ENCODE measurements around the gene AMPD1. TPM values are rescaled to one million over a fixed set of nuclear protein-coding genes. Genes with fewer than 3 reads are reported as not detected.

AMPD1 gene
- total RNA-seq: 1 to 10 TPM in 1 of 3 donors, under 1 TPM in 2; 0.44 to 2.0 (median 0.63) TPM
- long read RNA-seq, donor 1, partial matches to known transcripts: 0 of 1 reads
- long read RNA-seq, donor 1, other reads (novel, unspliced or antisense): 0 of 1 reads
- long read RNA-seq, donor 2: 0 reads

GRCh38 chr1:114695430-114696058, at the start of gene AMPD1:
Gene AMPD1, minus strand, starts transcription at chr1:114695546. Its CDS starts 75 bp downstream, at chr1:114695471.
- no peak for ATAC-seq
- DNase-seq: peak in 1 of 3 donors; percentile 14

DNA sequence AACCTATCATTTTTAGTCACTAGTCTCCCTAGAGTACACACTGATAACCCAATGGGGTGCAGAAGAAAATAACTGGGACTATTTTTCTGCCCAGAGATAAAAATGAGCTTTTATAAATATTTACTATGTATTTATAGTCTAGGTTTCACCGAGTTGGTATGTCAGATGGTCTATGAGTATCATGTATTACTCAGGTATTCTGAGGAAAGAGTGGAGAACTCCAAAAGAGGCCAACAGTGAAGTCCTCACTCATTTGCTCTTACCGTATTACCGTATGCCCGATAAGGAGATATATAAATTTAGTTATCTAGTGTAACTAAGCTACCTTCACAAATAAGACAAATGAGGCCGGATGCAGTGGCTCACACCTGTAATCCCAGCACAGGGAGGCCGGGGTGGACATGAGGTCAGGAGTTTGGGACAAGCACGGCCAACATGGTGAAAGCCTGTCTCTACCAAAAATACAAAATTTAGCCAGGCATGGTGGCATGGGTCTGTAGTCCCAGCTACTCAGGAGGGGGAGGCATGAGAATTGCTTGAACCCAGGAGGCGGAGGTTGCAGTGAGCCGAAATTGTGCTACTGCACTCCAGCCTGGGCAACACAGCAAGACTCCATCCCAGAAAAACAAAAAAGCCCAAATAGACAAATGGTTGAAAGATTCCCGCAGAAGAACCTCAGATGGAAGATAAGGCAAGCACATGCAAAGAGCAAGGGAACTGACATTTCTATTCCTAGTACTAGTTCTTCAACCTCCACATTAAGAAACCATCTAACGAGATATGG, 46.8 kb upstream of the AMPD1 start:
- intact Hi-C loops (cut with DNase I, micrococcal nuclease): no loop called here

More at GRCh38 chr1:114695430-114696058, at the start of gene AMPD1:
- TF ChIP-seq CTCF (IDR thresholded peaks at IDR 0.05): no peak
- Histone ChIP-seq H3K4me1 (ENCODE audit: low read depth) (no peaks in the 10 kb centered on the region), H3K4me3 (no peak within 1 kb of the TSS), H3K36me3 (ENCODE audit: low read depth) (no peaks in the 10 kb centered on the region), H3K9me3 (no peaks in the 10 kb centered on the region)
- intact Hi-C loops (cut with DNase I, micrococcal nuclease): no loop called here

DNA sequence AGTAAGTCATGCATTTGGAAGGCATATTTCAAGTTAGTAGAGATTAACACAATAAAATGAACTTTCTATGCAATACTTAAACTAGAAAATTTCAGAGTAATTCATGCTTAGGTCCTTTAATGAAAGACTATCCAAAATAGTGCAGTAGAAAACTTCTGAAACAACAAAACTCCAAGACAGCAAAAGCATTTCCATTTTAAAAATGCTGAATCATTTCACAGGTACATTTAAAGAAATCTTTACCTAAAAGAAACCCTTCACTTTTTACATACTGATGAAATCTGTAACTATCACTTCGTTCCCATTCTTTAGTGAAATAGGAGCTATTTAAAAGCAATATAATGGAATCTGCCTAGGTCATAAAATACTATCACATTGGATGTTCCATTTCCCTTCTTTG, 45.0 kb upstream of the AMPD1 start:
- DNase-seq (no peak), ATAC-seq (no peak)
- intact Hi-C loops (cut with DNase I, micrococcal nuclease): no loop called here
- H3K9me3 ChIP-seq: no peaks in the 10 kb centered on the region
- H3K4me3 ChIP-seq: no peak overlapping the region
- H3K4me1 ChIP-seq (ENCODE audit: low read depth): no peaks in the 10 kb centered on the region
- H3K36me3 ChIP-seq (ENCODE audit: low read depth): no peaks in the 10 kb centered on the region
- TF ChIP-seq CTCF (IDR thresholded peaks at IDR 0.05): no peak

More for the DNA sequence above, 46.8 kb upstream of the AMPD1 start:
- Histone ChIP-seq H3K9me3 (no peaks in the 10 kb centered on the region), H3K4me1 (ENCODE audit: low read depth) (no peaks in the 10 kb centered on the region), H3K36me3 (ENCODE audit: low read depth) (no peaks in the 10 kb centered on the region), H3K4me3 (no peak overlapping the region)
- DNase-seq (no peak), ATAC-seq (no peak)
- no peak for TF ChIP-seq CTCF (IDR thresholded peaks at IDR 0.05)

DNA sequence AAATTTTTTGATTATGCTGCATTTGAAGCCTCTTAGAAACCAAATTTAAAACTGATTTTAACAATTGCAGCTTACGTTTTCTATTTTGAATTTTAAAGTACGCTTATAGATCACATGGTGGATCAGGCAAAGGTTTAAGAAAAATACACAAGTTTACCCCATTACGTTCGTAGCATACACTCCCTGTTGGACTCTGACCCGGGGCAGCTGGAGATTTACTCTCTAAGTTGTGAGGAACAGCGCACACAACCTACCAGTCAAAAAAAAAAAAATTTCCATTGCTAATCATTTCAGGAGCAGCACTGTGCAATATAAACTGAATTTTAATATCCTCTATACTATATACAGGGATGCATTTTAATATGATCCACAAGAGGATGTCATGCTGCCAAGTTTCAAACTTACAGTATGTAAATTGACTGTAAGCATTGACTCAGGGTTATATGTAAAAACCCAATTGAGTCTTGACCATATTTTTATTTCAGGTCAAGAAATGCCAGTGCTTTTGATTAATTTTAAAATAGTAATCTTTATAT, 42.0 kb upstream of the AMPD1 start:
- no peak for TF ChIP-seq CTCF (IDR thresholded peaks at IDR 0.05)
- DNase-seq: peak in 2 of 3 donors; percentile 56 to 82
- peak; percentile 88 for ATAC-seq
- intact Hi-C loops (cut with DNase I, micrococcal nuclease): no loop called here
- Histone ChIP-seq H3K36me3 (ENCODE audit: low read depth) (no peaks in the 10 kb centered on the region), H3K9me3 (no peaks in the 10 kb centered on the region), H3K4me1 (ENCODE audit: low read depth) (no peaks in the 10 kb centered on the region), H3K4me3 (no peak overlapping the region)

DNA sequence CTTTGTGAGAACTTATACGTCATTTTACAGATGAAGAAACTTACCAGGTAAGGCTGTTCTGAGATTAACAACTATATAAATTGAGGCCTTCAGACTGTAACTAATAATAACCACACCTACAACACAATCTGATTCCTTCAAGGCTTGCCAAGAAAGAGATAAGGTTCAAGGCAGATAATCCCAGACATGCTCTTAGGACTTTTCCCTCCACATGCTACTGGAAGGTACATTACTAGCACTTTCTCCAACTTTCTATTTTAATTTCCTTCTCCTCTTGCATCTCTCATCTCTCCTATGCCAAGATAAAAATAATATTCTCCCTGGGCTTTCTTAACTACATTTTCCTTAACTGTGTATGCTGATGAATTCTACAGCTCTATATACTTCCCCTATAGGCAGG, 40.1 kb upstream of the AMPD1 start:
- no peak overlapping the region for H3K4me3 ChIP-seq
- H3K36me3 ChIP-seq (ENCODE audit: low read depth): peaks cover 7% of the 10 kb centered on the region
- no peak for DNase-seq
- ATAC-seq: no peak
- no peaks in the 10 kb centered on the region for H3K4me1 ChIP-seq (ENCODE audit: low read depth)
- TF ChIP-seq CTCF (IDR thresholded peaks at IDR 0.05): no peak
- H3K9me3 ChIP-seq: no peaks in the 10 kb centered on the region
- intact Hi-C loops (cut with DNase I, micrococcal nuclease): no loop called here
